Tibial artery (tissue), 4 donors: ENCODE results near the gene MRM3.
"Not testable (repeated sequence)": the region's sequence is repeated elsewhere in the genome, so short reads cannot be mapped to it uniquely, and the experiment has no call there.

ENCODE experiments used
- DNase-seq, 2 donors: peaks; one replicate each; pipeline ENCODE4 v3.0.0-alpha.2; 2019
- H3K27ac ChIP-seq, 2 donors: fragments of 200-600 bp; sonication (generic) in 1 of 2; 1 replicate in 1 of 2; 2 replicates in 1 of 2; pipeline ENCODE4 v1.5.1; 2018 to 2019; ENCODE audit warnings: mild to moderate bottlenecking in 1 of 2
- H3K27me3 ChIP-seq, 2 donors: fragments of 200-600 bp; sonication (generic) in 1 of 2; one replicate each; pipeline versions ENCODE4 v1.5.1 to v1.6.0; 2016 to 2019
- H3K36me3 ChIP-seq, 3 donors: fragments of 200-600 bp; sonication (generic) in 2 of 3; one replicate each; pipeline ENCODE4 v1.5.1; 2016 to 2019; ENCODE audit warnings: mild to moderate bottlenecking in 2 of 3
- H3K4me1 ChIP-seq, 4 donors: fragments of 200-600 bp; sonication (generic) in 2 of 4; 1 replicate in 3 of 4; 2 replicates in 1 of 4; pipeline ENCODE4 v1.5.1; 2016 to 2019
- H3K4me3 ChIP-seq, 2 donors: fragments of 200-600 bp; sonication (generic) in 1 of 2; 1 replicate in 1 of 2; 2 replicates in 1 of 2; pipeline ENCODE4 v1.5.1; 2018 to 2019; ENCODE audit warnings: mild to moderate bottlenecking in 2 of 2
- H3K9me3 ChIP-seq, 3 donors: fragments of 200-600 bp; sonication (generic) in 1 of 3; one replicate each; pipeline ENCODE4 v1.5.1; 2016 to 2019
- CTCF ChIP-seq, 2 experiments: fragments of 200-600 bp in 1 of 2; fragments of 450-650 bp in 1 of 2; IDR thresholded peaks; one replicate each; pipeline ENCODE4 v1.5.1; 2017 to 2019; ENCODE audit warnings: antibody characterized with exemption in 2 of 2, mild to moderate bottlenecking in 1 of 2, moderate library complexity in 1 of 2
- intact Hi-C: fragments of 100-400 bp; cut with DNase I; formaldehyde crosslinking; loops from one replicate; pipeline ENCODE4 v1.15.0; 2023; ENCODE audit warnings: low total_unique reads

MRM3 gene

GRCh38 chr17:778096-778495 lies 4.1 kb upstream of the MRM3 start:
- Histone ChIP-seq H3K4me1 (peaks cover 0 to 14% (median 12%) of the 10 kb centered on the region in 4 donors), H3K4me3 (no peak overlapping the region), H3K27ac (no peak overlapping the region), H3K36me3 (peaks cover 30 to 56% (median 54%) of the 10 kb centered on the region in 3 donors), H3K27me3 (no peaks in the 10 kb centered on the region), H3K9me3 (no peaks in the 10 kb centered on the region)
- DNase-seq: no peak
- intact Hi-C loops: no loop called here
- no peak for TF ChIP-seq CTCF (IDR thresholded peaks at IDR 0.05)

GRCh38 chr17:784143-784542 lies 2.0 kb downstream of the MRM3 start:
- peaks cover 0 to 25% (median 20%) of the 10 kb centered on the region in 4 donors for H3K4me1 ChIP-seq
- intact Hi-C loops: no loop called here
- H3K27me3 ChIP-seq: no peaks in the 10 kb centered on the region
- no peak overlapping the region for H3K27ac ChIP-seq
- no peak for DNase-seq
- no peaks in the 10 kb centered on the region for H3K9me3 ChIP-seq
- H3K4me3 ChIP-seq: no peak overlapping the region
- H3K36me3 ChIP-seq: peaks cover 16 to 28% (median 18%) of the 10 kb centered on the region in 3 donors
- TF ChIP-seq CTCF (IDR thresholded peaks at IDR 0.05): no peak

- intact Hi-C loops: not testable (repeated sequence)
- H3K4me1 ChIP-seq: peaks cover 0 to 29% (median 19%) of the 10 kb centered on the region in 4 donors
These were observed 3.7 kb downstream of the MRM3 start for GRCh38 chr17:785901-786300.

GRCh38 chr17:787641-788221 lies 5.6 kb downstream of the MRM3 start:
- TF ChIP-seq CTCF (IDR thresholded peaks at IDR 0.05): no peak
- peak in 1 of 2 donors; percentile 13 for DNase-seq
- Histone ChIP-seq H3K36me3 (peaks cover 33 to 60% (median 47%) of the 10 kb centered on the region in 3 donors), H3K27me3 (no peaks in the 10 kb centered on the region), H3K4me3 (no peak overlapping the region), H3K4me1 (peaks cover 0 to 22% (median 11%) of the 10 kb centered on the region in 4 donors), H3K9me3 (no peaks in the 10 kb centered on the region), H3K27ac (no peak overlapping the region)
- intact Hi-C loops: no loop called here

More at GRCh38 chr17:785901-786300, 3.7 kb downstream of the MRM3 start:
- H3K27ac ChIP-seq, H3K9me3 ChIP-seq, H3K27me3 ChIP-seq, DNase-seq, H3K4me3 ChIP-seq: not testable (repeated sequence)
- H3K36me3 ChIP-seq: peaks cover 26 to 42% (median 30%) of the 10 kb centered on the region in 3 donors

GRCh38 chr17:788551-788950 lies 6.4 kb downstream of the MRM3 start:
- Histone ChIP-seq H3K9me3 (no peaks in the 10 kb centered on the region), H3K4me1 (peaks cover 0 to 14% (median 3%) of the 10 kb centered on the region in 4 donors), H3K27me3 (no peaks in the 10 kb centered on the region), H3K27ac (no peak overlapping the region), H3K4me3 (no peak overlapping the region), H3K36me3 (peaks cover 33 to 63% (median 48%) of the 10 kb centered on the region in 3 donors)
- peak in 1 of 2 donors; percentile 42 for DNase-seq
- TF ChIP-seq CTCF (IDR thresholded peaks at IDR 0.05): no peak
- intact Hi-C loops: no loop called here

GRCh38 chr17:789160-789840 lies 7.1 kb downstream of the MRM3 start:
- DNase-seq: peak; percentile 0 to 34
- TF ChIP-seq CTCF (IDR thresholded peaks at IDR 0.05): no peak
- H3K4me1 ChIP-seq: peaks cover 0 to 10% (median under 1%) of the 10 kb centered on the region in 4 donors
- H3K27ac ChIP-seq: peak overlapping the region in 1 of 2 donors; percentile 37
- intact Hi-C loops: no loop called here
- no peaks in the 10 kb centered on the region for H3K27me3 ChIP-seq
- peaks cover 33 to 63% (median 48%) of the 10 kb centered on the region in 3 donors for H3K36me3 ChIP-seq
- no peak overlapping the region for H3K4me3 ChIP-seq
- H3K9me3 ChIP-seq: no peaks in the 10 kb centered on the region

- H3K4me3 ChIP-seq, H3K27me3 ChIP-seq, H3K9me3 ChIP-seq, intact Hi-C loops: not testable (repeated sequence)
- H3K27ac ChIP-seq: peak overlapping the region in 1 of 2 donors; percentile 37
- H3K4me1 ChIP-seq: peaks cover 0 to 17% (median 5%) of the 10 kb centered on the region in 4 donors
- DNase-seq: peak; percentile 16 to 67
- H3K36me3 ChIP-seq: peaks cover 33 to 63% (median 48%) of the 10 kb centered on the region in 3 donors
These were observed 8.0 kb downstream of the MRM3 start for GRCh38 chr17:789931-790873.

- H3K4me1 ChIP-seq: peaks cover 0 to 24% (median 8%) of the 10 kb centered on the region in 4 donors
- peaks cover 33 to 63% (median 48%) of the 10 kb centered on the region in 3 donors for H3K36me3 ChIP-seq
- H3K27ac ChIP-seq, intact Hi-C loops, H3K9me3 ChIP-seq, H3K4me3 ChIP-seq, H3K27me3 ChIP-seq: not testable (repeated sequence)
- peak; percentile 14 to 33 for DNase-seq
These were observed 8.7 kb downstream of the MRM3 start for GRCh38 chr17:790874-791247.
